Astrocyte (in vitro differentiated cells and primary cell): ENCODE data around the gene KATNB1. TPM values are rescaled to one million over a fixed set of nuclear protein-coding genes. Genes with fewer than 3 reads are reported as not detected.

Source experiments
- DNase-seq: peaks from one replicate; pipeline ENCODE4 v3.0.0-alpha.2; 2010; ENCODE audit warnings: low read depth
- FAIRE-seq: peaks from 2 replicates; lab custom pipeline; 2011; peaks lifted over from hg19 to GRCh38; lab: Jason Lieb, UNC
- H2AFZ ChIP-seq: 2 replicates; pipeline ENCODE4 v1.6.0; 2012; ENCODE audit warnings: low read depth, low read length, inconsistent platforms
- H3K27ac ChIP-seq: 2 replicates; pipeline ENCODE4 v1.5.1; 2011; ENCODE audit warnings: low read depth, low read length, inconsistent platforms
- H3K27me3 ChIP-seq: 2 replicates; pipeline ENCODE4 v1.6.0; 2011; ENCODE audit warnings: low read length, inconsistent platforms; ENCODE audit not compliant: insufficient read depth
- H3K36me3 ChIP-seq: 2 replicates; pipeline ENCODE4 v1.5.1; 2011; ENCODE audit warnings: low read length, inconsistent platforms; ENCODE audit not compliant: insufficient read depth
- H3K4me1 ChIP-seq: 2 replicates; pipeline ENCODE4 v1.5.1; 2011; ENCODE audit warnings: low read length, inconsistent platforms; ENCODE audit not compliant: insufficient read depth
- H3K4me2 ChIP-seq: 2 replicates; pipeline ENCODE4 v1.6.0; 2012; ENCODE audit warnings: low read length, inconsistent platforms
- H3K4me3 ChIP-seq: 2 replicates; pipeline ENCODE4 v1.5.1; 2011; ENCODE audit warnings: low read depth, mild to moderate bottlenecking, low read length, inconsistent platforms; ENCODE audit not compliant: insufficient read depth
- H3K79me2 ChIP-seq: 2 replicates; pipeline ENCODE4 v1.6.0; 2012; ENCODE audit warnings: mild to moderate bottlenecking, low read length, inconsistent platforms; ENCODE audit not compliant: insufficient read depth
- H3K9ac ChIP-seq: 2 replicates; pipeline ENCODE4 v1.6.0; 2012; ENCODE audit warnings: mild to moderate bottlenecking, low read length, inconsistent platforms
- H3K9me3 ChIP-seq: 2 replicates; pipeline ENCODE4 v1.5.1; 2012; ENCODE audit warnings: low read depth, mild to moderate bottlenecking, low read length, inconsistent platforms; ENCODE audit not compliant: insufficient read depth
- H4K20me1 ChIP-seq: 2 replicates; pipeline ENCODE4 v1.6.0; 2012; ENCODE audit warnings: low read length, inconsistent platforms; ENCODE audit not compliant: insufficient read depth
- H3K27ac Mint-ChIP-seq: one replicate; pipeline ENCODE4 v1.8.0; 2021; ENCODE audit warnings: mild to moderate bottlenecking, mixed read lengths; ENCODE audit not compliant: unreplicated experiment
- H3K27me3 Mint-ChIP-seq: one replicate; pipeline ENCODE4 v1.8.0; 2021; ENCODE audit warnings: low read depth, mixed read lengths; ENCODE audit not compliant: unreplicated experiment
- H3K36me3 Mint-ChIP-seq: one replicate; pipeline ENCODE4 v1.8.0; 2021; ENCODE audit warnings: low read depth, mixed read lengths; ENCODE audit not compliant: unreplicated experiment
- H3K4me1 Mint-ChIP-seq: one replicate; pipeline ENCODE4 v1.8.0; 2021; ENCODE audit warnings: low read depth, mixed read lengths; ENCODE audit not compliant: unreplicated experiment
- H3K4me3 Mint-ChIP-seq: one replicate; pipeline ENCODE4 v1.8.0; 2021; ENCODE audit warnings: mild to moderate bottlenecking, moderate library complexity, mixed read lengths; ENCODE audit not compliant: unreplicated experiment
- H3K9me3 Mint-ChIP-seq: one replicate; pipeline ENCODE4 v1.8.0; 2021; ENCODE audit warnings: mild to moderate bottlenecking, mixed read lengths; ENCODE audit not compliant: unreplicated experiment
- CTCF ChIP-seq: IDR thresholded peaks from 2 replicates; pipeline ENCODE4 v1.5.1; 2011; ENCODE audit warnings: low read depth, mild to moderate bottlenecking, inconsistent platforms, low read length, moderate library complexity; ENCODE audit not compliant: insufficient read depth
- EZH2 ChIP-seq: IDR thresholded peaks from 2 replicates; pipeline ENCODE4 v1.6.1; 2012; ENCODE audit warnings: mild to moderate bottlenecking, low read length, inconsistent platforms; ENCODE audit not compliant: insufficient read depth
- total RNA-seq: library from RNA; stranded (reverse); gene quantifications from 2 replicates; pipeline ENCODE4 v1.2.1, GENCODE V29; 2021

The KATNB1 gene
- total RNA-seq, 1 donor from 2014 or later = 28.6 TPM

GRCh38 chr16:57787519-57787905 is 51.9 kb downstream of the KATNB1 start:
- Mint-ChIP-seq H3K4me3 (no peak overlapping the region), H3K9me3 (no peaks in the 10 kb centered on the region), H3K36me3 (peaks cover 22% of the 10 kb centered on the region), H3K27ac (no peak overlapping the region), H3K27me3 (no peaks in the 10 kb centered on the region), H3K4me1 (peaks cover 3% of the 10 kb centered on the region)
- peaks cover 66% of the 10 kb centered on the region for H4K20me1 ChIP-seq
- DNase-seq (no peak), FAIRE-seq (no peak)
- no peak for TF ChIP-seq CTCF
- TF ChIP-seq EZH2 = no peak
- no peak overlapping the region for H3K9ac ChIP-seq
- H3K9me3 ChIP-seq = no peaks in the 10 kb centered on the region
- peaks cover 27% of the 10 kb centered on the region for H3K36me3 ChIP-seq
- no peak overlapping the region for H3K4me3 ChIP-seq
- peaks cover 6% of the 10 kb centered on the region for H3K4me1 ChIP-seq
- no peaks in the 10 kb centered on the region for H3K27me3 ChIP-seq
- H3K27ac ChIP-seq = no peak overlapping the region
- peaks cover 22% of the 10 kb centered on the region for H3K79me2 ChIP-seq
- H3K4me2 ChIP-seq = no peak overlapping the region
- H2AFZ ChIP-seq = no peak overlapping the region

- Mint-ChIP-seq H3K27ac (no peak overlapping the region), H3K27me3 (no peaks in the 10 kb centered on the region), H3K9me3 (no peaks in the 10 kb centered on the region), H3K4me3 (no peak overlapping the region), H3K36me3 (peaks cover 17% of the 10 kb centered on the region), H3K4me1 (peaks cover 3% of the 10 kb centered on the region)
- H3K27ac ChIP-seq = no peak overlapping the region
- H3K4me3 ChIP-seq = no peak overlapping the region
- H3K9ac ChIP-seq = no peak overlapping the region
- peaks cover 65% of the 10 kb centered on the region for H4K20me1 ChIP-seq
- no peak overlapping the region for H2AFZ ChIP-seq
- peaks cover 4% of the 10 kb centered on the region for H3K4me1 ChIP-seq
- H3K27me3 ChIP-seq = no peaks in the 10 kb centered on the region
- TF ChIP-seq EZH2 (no peak), CTCF (no peak)
- H3K4me2 ChIP-seq = no peak overlapping the region
- H3K79me2 ChIP-seq = peaks cover 22% of the 10 kb centered on the region
- FAIRE-seq (no peak), DNase-seq (no peak)
- no peaks in the 10 kb centered on the region for H3K9me3 ChIP-seq
- peaks cover 27% of the 10 kb centered on the region for H3K36me3 ChIP-seq
Measured at GRCh38 chr16:57788252-57788841, 52.8 kb downstream of the KATNB1 start.

- no peak for FAIRE-seq
- Mint-ChIP-seq H3K4me1 (peaks cover 3% of the 10 kb centered on the region), H3K4me3 (no peak overlapping the region), H3K36me3 (peaks cover 17% of the 10 kb centered on the region), H3K9me3 (no peaks in the 10 kb centered on the region), H3K27me3 (no peaks in the 10 kb centered on the region), H3K27ac (no peak overlapping the region)
- Histone ChIP-seq H2AFZ (no peak overlapping the region), H3K79me2 (peaks cover 22% of the 10 kb centered on the region), H3K4me3 (no peak overlapping the region), H3K36me3 (peaks cover 31% of the 10 kb centered on the region), H4K20me1 (peaks cover 65% of the 10 kb centered on the region), H3K9ac (no peak overlapping the region), H3K27ac (no peak overlapping the region), H3K9me3 (no peaks in the 10 kb centered on the region), H3K4me1 (peaks cover 4% of the 10 kb centered on the region), H3K27me3 (no peaks in the 10 kb centered on the region), H3K4me2 (no peak overlapping the region)
- no peak for TF ChIP-seq CTCF
- no peak for TF ChIP-seq EZH2
- DNase-seq = no peak
Measured at GRCh38 chr16:57788951-57789350, 53.4 kb downstream of the KATNB1 start.
